Suprapubic skin (tissue), 4 donors: Measurements from ENCODE around the gene PNKP.

Experiments used
- EP300 ChIP-seq: sonication (generic); formaldehyde crosslinking; IDR thresholded peaks from one replicate; pipeline ENCODE4 v1.6.1; 2017; ENCODE audit warnings: antibody characterized with exemption
- POLR2A ChIP-seq, 2 donors: fragments of 450-650 bp; IDR thresholded peaks; one replicate each; pipeline ENCODE4 v1.6.1; 2017; ENCODE audit warnings: antibody characterized with exemption in 2 of 2, mild to moderate bottlenecking in 2 of 2, moderate library complexity in 2 of 2
- POLR2AphosphoS5 ChIP-seq, 3 donors: sonication (generic); formaldehyde crosslinking; IDR thresholded peaks; one replicate each; pipeline ENCODE4 v1.6.1; 2017; ENCODE audit warnings: antibody characterized with exemption in 3 of 3
- TF ChIP-seq, protein P1 (sequence below), 2 donors: fragments of 200-600 bp in 1 of 2; fragments of 450-650 bp in 1 of 2; sonication (generic) in 1 of 2; IDR thresholded peaks; one replicate each; pipeline ENCODE4 v1.5.1; 2016 to 2019; ENCODE audit warnings: antibody characterized with exemption in 2 of 2, mild to moderate bottlenecking in 1 of 2, moderate library complexity in 1 of 2

DNA sequence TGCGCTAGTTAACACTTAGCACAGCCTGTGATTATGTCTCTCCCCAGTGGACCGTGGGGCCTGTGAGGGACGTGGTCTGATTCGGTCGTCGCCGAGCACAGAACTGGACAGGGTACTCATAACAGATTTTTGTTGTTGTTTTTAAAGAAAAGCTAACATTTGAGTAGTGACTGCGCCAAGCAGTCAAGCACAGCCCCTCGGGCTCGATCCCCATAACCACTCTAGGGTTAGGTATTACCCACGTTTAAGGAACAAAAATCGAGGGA, 17.2 kb downstream of the PNKP start:
- TF ChIP-seq, protein P1, sequence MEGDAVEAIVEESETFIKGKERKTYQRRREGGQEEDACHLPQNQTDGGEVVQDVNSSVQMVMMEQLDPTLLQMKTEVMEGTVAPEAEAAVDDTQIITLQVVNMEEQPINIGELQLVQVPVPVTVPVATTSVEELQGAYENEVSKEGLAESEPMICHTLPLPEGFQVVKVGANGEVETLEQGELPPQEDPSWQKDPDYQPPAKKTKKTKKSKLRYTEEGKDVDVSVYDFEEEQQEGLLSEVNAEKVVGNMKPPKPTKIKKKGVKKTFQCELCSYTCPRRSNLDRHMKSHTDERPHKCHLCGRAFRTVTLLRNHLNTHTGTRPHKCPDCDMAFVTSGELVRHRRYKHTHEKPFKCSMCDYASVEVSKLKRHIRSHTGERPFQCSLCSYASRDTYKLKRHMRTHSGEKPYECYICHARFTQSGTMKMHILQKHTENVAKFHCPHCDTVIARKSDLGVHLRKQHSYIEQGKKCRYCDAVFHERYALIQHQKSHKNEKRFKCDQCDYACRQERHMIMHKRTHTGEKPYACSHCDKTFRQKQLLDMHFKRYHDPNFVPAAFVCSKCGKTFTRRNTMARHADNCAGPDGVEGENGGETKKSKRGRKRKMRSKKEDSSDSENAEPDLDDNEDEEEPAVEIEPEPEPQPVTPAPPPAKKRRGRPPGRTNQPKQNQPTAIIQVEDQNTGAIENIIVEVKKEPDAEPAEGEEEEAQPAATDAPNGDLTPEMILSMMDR (IDR thresholded peaks at IDR 0.05): no peak
- TF ChIP-seq POLR2A (IDR thresholded peaks at IDR 0.05) (no peak), POLR2AphosphoS5 (IDR thresholded peaks at IDR 0.05) (no peak), EP300 (no peak)
